Activated naive CD8-positive, alpha-beta T cell (primary cell): ENCODE results near the gene CCDC88A.
"Not testable (repeated sequence)": the region's sequence is repeated elsewhere in the genome, so short reads cannot be mapped to it uniquely, and the experiment has no call there.

Experiments
- H3K27ac Mint-ChIP-seq: one replicate; pipeline ENCODE4 v1.8.0; 2021; ENCODE audit warnings: mixed read lengths
- H3K27me3 Mint-ChIP-seq: one replicate; pipeline ENCODE4 v1.8.0; 2021; ENCODE audit warnings: mixed read lengths
- H3K36me3 Mint-ChIP-seq: one replicate; pipeline ENCODE4 v1.8.0; 2021; ENCODE audit warnings: mixed read lengths
- H3K4me1 Mint-ChIP-seq: one replicate; pipeline ENCODE4 v1.8.0; 2021; ENCODE audit warnings: low read depth, mixed read lengths
- H3K4me3 Mint-ChIP-seq: one replicate; pipeline ENCODE4 v1.8.0; 2021; ENCODE audit warnings: mild to moderate bottlenecking, mixed read lengths
- H3K9me3 Mint-ChIP-seq: one replicate; pipeline ENCODE4 v1.8.0; 2021; ENCODE audit warnings: low read depth, mixed read lengths

CCDC88A gene

DNA sequence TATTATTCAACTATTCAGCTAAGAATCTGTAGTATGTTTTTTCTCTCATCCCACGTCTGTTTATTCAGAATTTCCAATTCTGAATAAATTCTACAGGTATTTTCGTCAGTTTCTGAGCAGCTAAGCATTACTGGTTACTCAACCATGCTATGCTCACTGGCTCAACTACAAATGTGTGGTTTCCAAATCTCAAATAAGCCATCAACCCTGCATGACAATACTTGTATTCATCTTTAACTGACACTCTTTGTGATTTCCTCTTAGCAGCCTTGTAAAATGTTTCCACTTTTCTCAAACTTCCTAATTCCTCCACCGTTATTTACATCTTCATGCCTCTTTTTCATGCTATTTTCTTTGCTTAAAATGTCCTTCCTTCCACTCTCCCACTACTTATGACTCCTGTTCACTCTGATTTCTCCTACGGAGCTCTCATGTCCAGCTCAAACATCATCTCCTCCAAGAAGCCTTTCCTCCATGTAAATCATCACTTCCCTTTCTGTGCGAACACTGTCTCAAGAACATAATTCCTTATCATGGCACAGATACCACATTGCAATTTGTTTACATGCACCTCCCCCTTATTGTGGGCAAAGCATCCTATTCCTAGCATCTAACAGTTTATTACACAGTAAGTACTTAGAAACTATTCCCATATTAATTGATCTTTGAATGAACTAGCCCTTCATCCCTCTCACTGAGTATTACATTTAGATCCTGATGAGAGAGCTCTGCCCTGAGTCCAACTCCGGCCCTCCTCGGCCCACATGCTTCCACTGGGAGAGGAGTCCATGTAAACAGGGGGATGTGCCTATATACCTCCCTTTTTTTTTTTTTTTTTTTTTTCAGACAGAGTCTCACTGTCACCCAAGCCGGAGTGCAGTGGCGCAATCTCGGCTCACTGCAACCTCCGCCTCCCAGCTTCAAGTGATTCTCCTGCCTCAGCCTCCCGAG lies 10.5 kb downstream of the CCDC88A start:
- Mint-ChIP-seq H3K27me3 (no peaks in the 10 kb centered on the region), H3K27ac (no peak overlapping the region)

DNA sequence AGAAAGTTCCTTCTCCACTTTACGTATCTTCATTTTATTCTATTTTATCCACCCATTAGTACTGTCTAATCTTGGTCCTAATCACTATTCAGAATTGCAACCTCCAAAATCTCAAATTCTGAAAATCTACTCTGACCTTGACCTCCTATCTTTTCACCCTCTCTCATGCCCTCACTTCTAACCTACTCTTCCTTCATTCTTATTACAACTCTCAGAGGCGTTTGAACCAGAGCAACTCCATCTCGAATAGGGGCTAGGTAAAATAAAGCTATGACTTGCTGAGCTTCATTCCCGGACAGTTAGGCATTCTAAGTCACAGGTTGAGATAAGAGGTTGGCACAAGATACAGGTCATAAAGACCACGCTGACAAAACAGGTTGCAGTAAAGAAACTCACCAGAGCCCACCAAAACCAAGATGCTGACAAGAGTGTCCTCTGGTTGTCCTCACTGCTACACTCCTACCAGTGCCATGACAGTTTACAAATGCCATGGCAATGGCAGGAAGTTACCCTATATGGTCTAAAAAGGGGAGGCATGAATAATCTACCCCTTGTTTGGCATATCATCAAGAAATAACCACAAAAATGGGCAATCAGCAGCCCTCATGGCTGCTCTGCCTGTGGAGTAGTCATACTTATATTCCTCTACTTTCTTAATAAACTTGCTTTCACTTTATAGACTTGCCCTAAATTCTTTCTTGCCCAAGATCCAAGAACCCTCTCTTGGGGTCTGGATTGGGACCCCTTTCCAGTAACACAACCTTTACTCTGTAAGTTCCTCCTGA lies 11.4 kb downstream of the CCDC88A start:
- no peak overlapping the region for H3K27ac Mint-ChIP-seq
- H3K27me3 Mint-ChIP-seq, result no peaks in the 10 kb centered on the region
- H3K4me3 Mint-ChIP-seq, result no peak overlapping the region
- peaks cover 2% of the 10 kb centered on the region for H3K4me1 Mint-ChIP-seq
- H3K36me3 Mint-ChIP-seq, result peaks cover 3% of the 10 kb centered on the region
- H3K9me3 Mint-ChIP-seq, result no peaks in the 10 kb centered on the region

More for the DNA sequence above, 10.5 kb downstream of the CCDC88A start:
- Mint-ChIP-seq H3K4me1 (peaks cover 2% of the 10 kb centered on the region), H3K36me3 (peaks cover 3% of the 10 kb centered on the region), H3K9me3 (no peaks in the 10 kb centered on the region), H3K4me3 (no peak overlapping the region)

DNA sequence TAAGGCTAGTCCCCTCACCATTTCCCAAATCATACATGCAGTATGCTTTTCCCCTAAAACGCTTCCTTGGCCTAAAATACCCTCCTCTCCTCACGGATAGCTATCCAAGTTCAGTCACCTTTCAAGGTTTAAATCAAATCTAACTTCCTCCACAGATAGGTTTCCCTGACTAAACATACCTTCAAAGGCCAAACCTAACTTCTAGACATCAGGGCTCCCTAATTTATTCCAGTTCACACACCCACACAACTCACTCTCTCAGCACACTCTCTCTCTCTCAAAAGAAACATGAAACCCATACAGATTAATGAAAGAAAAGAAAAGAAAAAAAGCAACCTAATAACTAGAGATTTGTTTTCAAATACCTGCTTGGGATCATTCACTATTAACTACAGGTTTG lies 14.5 kb downstream of the CCDC88A start:
- H3K4me3 Mint-ChIP-seq, result no peak overlapping the region
- H3K27ac Mint-ChIP-seq, result no peak overlapping the region
- H3K36me3 Mint-ChIP-seq, result peaks cover 3% of the 10 kb centered on the region
- H3K9me3 Mint-ChIP-seq, result no peaks in the 10 kb centered on the region
- peaks cover 2% of the 10 kb centered on the region for H3K4me1 Mint-ChIP-seq
- no peaks in the 10 kb centered on the region for H3K27me3 Mint-ChIP-seq

GRCh38 chr2:55403256-55403998 lies 16.2 kb downstream of the CCDC88A start:
- H3K4me1 Mint-ChIP-seq, result no peaks in the 10 kb centered on the region
- H3K36me3 Mint-ChIP-seq, result peaks cover 3% of the 10 kb centered on the region
- H3K4me3 Mint-ChIP-seq, result no peak overlapping the region

DNA sequence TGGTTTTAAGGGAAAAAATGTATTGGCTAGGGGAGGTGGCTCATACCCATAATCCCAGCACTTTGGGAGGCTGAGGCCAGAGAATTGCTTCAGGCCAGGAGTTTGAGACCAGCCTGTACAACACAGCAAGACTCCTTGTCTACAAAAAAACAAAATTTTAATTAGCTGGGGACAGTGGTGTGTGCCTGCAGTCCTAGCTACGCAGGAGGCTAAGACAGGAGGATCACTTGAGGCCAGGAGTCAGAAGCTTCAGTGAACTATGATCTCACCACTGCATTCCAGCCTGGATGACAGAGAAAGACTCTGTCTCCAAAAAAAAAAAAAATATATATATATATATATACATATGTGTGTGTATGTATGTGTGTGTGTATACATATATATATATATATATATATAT lies 18.5 kb downstream of the CCDC88A start:
- H3K36me3 Mint-ChIP-seq, result peaks cover 3% of the 10 kb centered on the region
- no peak overlapping the region for H3K27ac Mint-ChIP-seq
- no peaks in the 10 kb centered on the region for H3K9me3 Mint-ChIP-seq
- H3K27me3 Mint-ChIP-seq, result no peaks in the 10 kb centered on the region
- no peak overlapping the region for H3K4me3 Mint-ChIP-seq
- H3K4me1 Mint-ChIP-seq, result no peaks in the 10 kb centered on the region

More at GRCh38 chr2:55403256-55403998, 16.2 kb downstream of the CCDC88A start:
- no peaks in the 10 kb centered on the region for H3K9me3 Mint-ChIP-seq
- no peaks in the 10 kb centered on the region for H3K27me3 Mint-ChIP-seq
- H3K27ac Mint-ChIP-seq, result no peak overlapping the region

DNA sequence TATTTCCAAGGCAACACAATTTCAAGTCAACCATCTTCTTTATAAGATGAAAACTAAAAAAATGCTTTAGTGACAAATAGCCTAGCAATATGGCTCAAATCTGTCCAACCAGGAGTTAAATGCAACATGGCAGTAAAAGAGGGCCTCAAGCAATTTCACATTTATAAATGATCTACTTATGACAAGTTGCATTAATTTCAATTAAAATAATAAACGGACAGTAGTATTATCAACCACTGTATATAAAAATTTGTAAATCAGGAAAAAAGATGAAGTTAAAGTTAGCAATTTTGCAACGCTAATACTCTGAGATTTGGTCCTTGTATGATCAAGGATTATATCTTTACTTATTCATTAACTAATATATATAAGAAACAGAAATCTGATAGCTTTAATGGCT lies 19.3 kb downstream of the CCDC88A start:
- peaks cover 3% of the 10 kb centered on the region for H3K36me3 Mint-ChIP-seq
- no peak overlapping the region for H3K4me3 Mint-ChIP-seq
- no peaks in the 10 kb centered on the region for H3K4me1 Mint-ChIP-seq
- no peak overlapping the region for H3K27ac Mint-ChIP-seq
- H3K9me3 Mint-ChIP-seq, result no peaks in the 10 kb centered on the region
- H3K27me3 Mint-ChIP-seq, result no peaks in the 10 kb centered on the region

DNA sequence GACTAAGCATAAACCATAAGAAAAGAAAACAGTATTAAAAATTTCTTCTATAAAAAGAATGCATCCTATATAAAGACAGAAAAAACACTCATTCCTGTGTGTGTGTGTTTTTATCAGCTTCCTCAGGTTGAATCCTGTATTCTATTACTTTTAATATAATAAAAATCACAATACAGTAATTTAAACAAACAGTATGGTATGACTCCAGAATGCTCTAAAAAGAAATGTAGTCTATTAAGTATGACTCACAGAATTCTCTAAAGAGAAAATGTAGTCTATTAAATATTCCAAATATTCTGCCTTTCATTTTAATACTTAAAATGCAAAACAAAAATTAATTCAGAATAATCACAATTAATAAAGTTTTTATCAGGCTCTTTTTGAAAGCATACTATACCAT lies 19.8 kb downstream of the CCDC88A start:
- H3K9me3 Mint-ChIP-seq, result no peaks in the 10 kb centered on the region
- H3K27me3 Mint-ChIP-seq, result no peaks in the 10 kb centered on the region
- no peak overlapping the region for H3K27ac Mint-ChIP-seq
- H3K36me3 Mint-ChIP-seq, result no peaks in the 10 kb centered on the region
- H3K4me1 Mint-ChIP-seq, result no peaks in the 10 kb centered on the region
- no peak overlapping the region for H3K4me3 Mint-ChIP-seq

- no peaks in the 10 kb centered on the region for H3K4me1 Mint-ChIP-seq
- H3K9me3 Mint-ChIP-seq, result peaks cover 8% of the 10 kb centered on the region
- H3K36me3 Mint-ChIP-seq, result no peaks in the 10 kb centered on the region
- H3K27ac Mint-ChIP-seq, result no peak overlapping the region
- H3K4me3 Mint-ChIP-seq, result no peak overlapping the region
- H3K27me3 Mint-ChIP-seq, result no peaks in the 10 kb centered on the region
These were observed 23.7 kb downstream of the CCDC88A start for GRCh38 chr2:55395724-55396605.

- Mint-ChIP-seq H3K27me3 (no peaks in the 10 kb centered on the region), H3K27ac (no peak overlapping the region), H3K36me3 (peaks cover 4% of the 10 kb centered on the region), H3K4me3 (no peak overlapping the region), H3K4me1 (no peaks in the 10 kb centered on the region), H3K9me3 (peaks cover 11% of the 10 kb centered on the region)
These were observed 27.9 kb downstream of the CCDC88A start for GRCh38 chr2:55391615-55392242.

GRCh38 chr2:55391155-55391554 lies 28.5 kb downstream of the CCDC88A start:
- Mint-ChIP-seq H3K4me3 (no peak overlapping the region), H3K27me3 (no peaks in the 10 kb centered on the region), H3K9me3 (peaks cover 11% of the 10 kb centered on the region), H3K36me3 (peaks cover 4% of the 10 kb centered on the region), H3K4me1 (no peaks in the 10 kb centered on the region), H3K27ac (no peak overlapping the region)

- not testable (repeated sequence) for H3K36me3 Mint-ChIP-seq, H3K4me1 Mint-ChIP-seq, H3K27ac Mint-ChIP-seq, H3K27me3 Mint-ChIP-seq, H3K4me3 Mint-ChIP-seq, H3K9me3 Mint-ChIP-seq
These were observed 34.1 kb downstream of the CCDC88A start for GRCh38 chr2:55385516-55385915.

DNA sequence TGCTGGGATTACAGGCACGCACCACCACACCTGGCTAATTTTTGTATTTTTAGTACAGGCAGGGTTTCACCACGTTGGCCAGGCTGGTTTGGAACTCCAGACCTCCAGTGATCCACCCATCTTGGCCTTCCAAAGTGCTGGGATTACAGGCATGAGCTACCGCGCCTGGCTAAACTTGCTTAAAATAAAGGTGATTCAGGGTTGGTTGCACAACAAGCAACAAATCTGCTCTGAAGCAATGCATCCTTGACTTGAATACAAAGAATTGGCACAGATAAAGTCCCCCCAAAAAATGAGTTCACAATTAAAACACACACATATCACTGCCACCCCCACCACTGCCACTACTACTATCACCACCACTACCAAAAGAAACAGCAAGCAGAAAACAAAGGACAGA lies 34.9 kb downstream of the CCDC88A start:
- H3K27ac Mint-ChIP-seq, result no peak overlapping the region

DNA sequence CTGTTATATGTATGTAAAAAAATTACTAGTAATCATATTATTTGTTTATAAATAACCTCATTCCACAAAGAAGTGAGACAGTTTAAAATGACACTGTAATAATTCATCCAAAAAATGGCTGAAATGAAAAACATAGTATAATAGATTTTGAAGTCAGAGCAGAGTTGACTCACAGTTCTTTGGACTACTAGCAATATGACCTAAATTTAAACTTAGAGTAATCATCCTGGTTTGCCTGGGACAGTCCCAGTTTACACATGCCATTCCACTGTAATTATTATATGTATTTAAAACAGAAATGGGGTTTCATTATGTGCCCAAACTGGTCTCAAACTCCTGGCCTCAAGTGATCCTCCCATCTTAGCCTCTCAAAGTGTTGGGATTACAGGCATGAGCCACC lies 48.3 kb downstream of the CCDC88A start:
- Mint-ChIP-seq H3K4me1 (no peaks in the 10 kb centered on the region), H3K27me3 (no peaks in the 10 kb centered on the region), H3K27ac (no peak overlapping the region), H3K4me3 (no peak overlapping the region), H3K9me3 (no peaks in the 10 kb centered on the region), H3K36me3 (peaks cover 7% of the 10 kb centered on the region)

More for the DNA sequence above, 34.9 kb downstream of the CCDC88A start:
- no peaks in the 10 kb centered on the region for H3K27me3 Mint-ChIP-seq
- H3K4me3 Mint-ChIP-seq, result no peak overlapping the region
- no peaks in the 10 kb centered on the region for H3K4me1 Mint-ChIP-seq
- no peaks in the 10 kb centered on the region for H3K9me3 Mint-ChIP-seq
- peaks cover 5% of the 10 kb centered on the region for H3K36me3 Mint-ChIP-seq

DNA sequence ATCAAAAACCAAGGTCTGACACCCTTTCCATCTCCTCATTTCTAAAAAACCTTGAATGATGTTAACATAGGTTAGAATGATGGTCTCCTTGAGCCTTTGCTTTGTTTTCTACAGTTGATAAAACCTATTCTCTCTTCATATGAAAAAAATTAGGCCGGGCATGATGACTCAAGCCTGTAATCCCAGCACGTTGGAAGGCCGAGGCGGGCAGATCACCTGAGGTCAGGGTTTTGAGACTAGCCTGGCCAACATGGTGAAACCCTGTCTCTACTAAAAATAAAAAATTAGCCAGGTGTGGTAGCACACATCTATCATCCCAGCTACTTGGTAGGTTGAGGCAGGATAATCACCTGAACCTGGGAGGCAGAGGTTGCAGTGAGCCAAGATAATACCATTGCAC lies 49.4 kb downstream of the CCDC88A start:
- Mint-ChIP-seq H3K27ac (no peak overlapping the region), H3K4me1 (no peaks in the 10 kb centered on the region), H3K36me3 (peaks cover 7% of the 10 kb centered on the region)

More for the DNA sequence above, 49.4 kb downstream of the CCDC88A start:
- no peaks in the 10 kb centered on the region for H3K27me3 Mint-ChIP-seq
- no peaks in the 10 kb centered on the region for H3K9me3 Mint-ChIP-seq
- no peak overlapping the region for H3K4me3 Mint-ChIP-seq
